Stimulated activated CD8-positive, alpha-beta memory T cell treated with anti-CD3 and anti-CD28 coated beads, Interleukin-4, amount 100 ng/mL, for 48 hours (primary cell): ENCODE data around the gene RSPO4.

Experiments used
- DNase-seq: peaks from one replicate; pipeline ENCODE4 v3.0.0-alpha.2; 2020

Gene RSPO4

DNA sequence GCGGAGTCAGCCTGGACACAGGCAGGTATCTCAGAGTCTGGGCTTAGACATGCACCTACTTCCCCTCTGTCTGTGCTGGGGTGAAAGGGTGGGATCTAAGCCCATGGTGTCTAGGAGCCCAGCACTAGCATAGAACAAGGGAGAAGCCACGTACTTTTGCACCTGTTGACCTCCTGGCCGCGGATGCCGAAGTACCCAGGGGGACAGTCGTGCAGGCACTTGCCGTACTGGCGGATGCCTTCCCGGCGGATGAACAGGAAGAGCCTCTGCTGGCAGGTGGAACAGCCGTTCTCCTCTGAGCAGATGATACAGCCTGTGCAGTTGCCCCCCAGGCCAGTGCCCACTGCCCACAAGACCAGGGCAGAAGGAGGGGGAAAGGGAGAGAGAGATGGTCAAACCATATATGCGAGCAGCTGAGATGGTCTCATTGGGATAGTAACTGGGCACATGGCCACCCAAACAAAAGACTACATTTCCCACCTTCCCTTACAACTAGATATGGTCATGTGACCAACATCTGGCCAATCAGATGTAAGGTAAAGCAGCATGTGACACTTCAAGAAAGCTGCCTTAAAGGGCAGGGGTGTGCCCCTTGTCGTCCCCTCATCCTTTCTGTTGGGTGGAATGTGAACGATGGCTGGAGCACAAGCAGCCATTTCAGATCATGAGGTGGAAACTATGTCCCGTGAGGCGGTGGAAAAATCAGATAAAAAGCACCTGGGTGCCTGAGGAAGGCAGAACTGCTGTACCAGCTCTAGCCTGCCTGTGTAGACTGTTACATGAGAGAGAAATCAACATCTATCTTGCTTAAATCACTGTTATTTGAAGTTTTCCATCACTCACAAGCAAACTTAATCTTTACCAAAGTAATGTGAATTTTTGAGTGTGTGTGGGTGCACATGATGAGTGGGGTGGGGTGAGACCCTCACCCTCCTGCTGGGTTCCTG lies 34.0 kb downstream of the RSPO4 start:
- no peak for DNase-seq

DNA sequence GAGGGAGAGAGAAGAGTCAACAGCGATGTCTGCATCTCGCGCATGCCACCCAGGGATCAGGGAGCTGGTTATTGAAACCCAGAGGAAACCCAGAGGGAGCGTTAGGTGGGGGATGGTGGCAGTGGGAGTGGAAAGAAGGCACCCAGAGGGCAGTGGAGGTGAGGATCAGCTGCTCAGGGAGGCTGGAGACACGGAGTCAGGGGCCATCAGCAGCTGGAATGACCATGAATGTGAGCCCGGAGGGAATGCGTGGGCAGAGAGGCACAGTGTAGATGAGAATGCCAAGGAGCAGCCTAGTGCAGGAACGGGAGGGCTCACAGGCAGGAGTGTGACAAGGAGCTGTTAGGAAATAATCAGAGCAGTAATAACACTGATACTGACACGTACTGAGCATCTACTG lies 36.2 kb downstream of the RSPO4 start:
- DNase-seq: no peak

DNA sequence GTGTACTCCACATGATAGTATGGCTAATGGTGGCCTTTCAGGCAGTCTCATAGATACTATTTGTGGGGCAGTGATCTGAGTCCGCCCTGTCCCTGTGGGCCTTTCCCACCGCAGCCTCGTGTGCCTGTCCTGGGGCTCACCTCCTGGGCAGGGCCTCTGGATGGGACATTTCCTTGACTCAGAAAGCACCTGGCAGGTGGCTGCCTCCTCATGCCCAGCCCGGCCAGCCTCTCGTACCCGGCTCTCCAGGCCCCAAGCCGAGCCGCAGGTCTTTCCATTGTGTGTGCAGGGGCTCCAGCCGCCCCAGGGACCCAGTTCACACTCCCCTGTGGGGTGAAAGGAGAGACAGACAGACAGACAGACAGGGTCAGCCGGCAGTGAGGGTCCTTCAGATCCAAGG lies 38.3 kb downstream of the RSPO4 start:
- DNase-seq: no peak

DNA sequence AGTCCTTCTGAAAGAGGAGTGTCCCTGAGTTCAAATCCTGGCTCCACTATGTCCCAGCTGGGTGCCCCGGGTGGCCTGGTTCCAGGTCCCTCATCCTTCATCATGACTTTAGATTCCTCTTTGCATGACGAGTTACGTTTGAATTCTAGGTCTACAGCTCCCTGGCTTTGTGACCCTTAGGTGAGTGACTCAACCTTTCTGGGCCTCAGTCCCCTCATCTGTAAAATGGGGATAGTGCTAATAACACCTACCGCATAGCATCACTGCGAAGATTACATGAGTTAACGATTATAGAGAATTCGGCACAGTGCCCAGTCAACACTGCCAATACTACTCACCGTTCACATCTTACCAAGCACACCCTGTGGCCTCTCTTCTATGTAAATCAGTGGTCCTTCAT lies 39.4 kb downstream of the RSPO4 start:
- DNase-seq: no peak

DNA sequence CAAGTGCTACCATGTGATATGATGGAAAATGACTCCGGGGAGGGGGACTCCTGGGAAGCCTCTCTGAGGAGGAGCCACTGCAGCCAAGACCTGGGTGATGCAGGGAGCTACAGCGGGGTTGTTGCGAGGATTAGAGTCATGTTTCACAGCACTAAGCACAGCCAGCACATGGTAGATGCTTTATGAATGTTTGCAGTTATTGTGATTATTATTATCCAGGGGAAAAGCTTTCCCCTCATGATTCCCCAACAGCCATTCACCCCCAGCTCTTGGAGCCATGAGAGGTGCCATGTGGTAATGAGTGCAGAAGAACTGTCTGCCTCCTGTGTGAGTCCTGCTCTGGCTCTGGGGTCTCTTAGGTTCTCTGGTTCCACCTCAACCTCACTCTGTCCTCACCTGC lies 39.9 kb downstream of the RSPO4 start:
- no peak for DNase-seq

DNA sequence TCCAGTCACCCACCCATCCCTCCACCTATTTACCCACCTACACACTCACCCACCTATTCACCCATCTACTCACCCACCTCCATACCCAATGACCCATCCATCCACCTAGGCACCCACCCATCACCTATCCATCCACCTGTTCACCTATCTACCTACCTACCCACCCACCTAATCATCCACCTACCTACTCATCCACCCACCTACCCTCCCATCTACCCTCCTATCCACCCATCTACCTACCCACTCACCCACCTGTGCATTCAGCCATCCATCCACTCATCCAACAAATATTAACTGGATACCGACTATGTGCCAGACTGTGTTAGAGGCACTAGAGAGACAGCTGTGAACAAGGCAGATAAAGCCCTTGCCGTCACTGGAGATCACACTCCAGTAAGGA lies 40.3 kb downstream of the RSPO4 start:
- no peak for DNase-seq

DNA sequence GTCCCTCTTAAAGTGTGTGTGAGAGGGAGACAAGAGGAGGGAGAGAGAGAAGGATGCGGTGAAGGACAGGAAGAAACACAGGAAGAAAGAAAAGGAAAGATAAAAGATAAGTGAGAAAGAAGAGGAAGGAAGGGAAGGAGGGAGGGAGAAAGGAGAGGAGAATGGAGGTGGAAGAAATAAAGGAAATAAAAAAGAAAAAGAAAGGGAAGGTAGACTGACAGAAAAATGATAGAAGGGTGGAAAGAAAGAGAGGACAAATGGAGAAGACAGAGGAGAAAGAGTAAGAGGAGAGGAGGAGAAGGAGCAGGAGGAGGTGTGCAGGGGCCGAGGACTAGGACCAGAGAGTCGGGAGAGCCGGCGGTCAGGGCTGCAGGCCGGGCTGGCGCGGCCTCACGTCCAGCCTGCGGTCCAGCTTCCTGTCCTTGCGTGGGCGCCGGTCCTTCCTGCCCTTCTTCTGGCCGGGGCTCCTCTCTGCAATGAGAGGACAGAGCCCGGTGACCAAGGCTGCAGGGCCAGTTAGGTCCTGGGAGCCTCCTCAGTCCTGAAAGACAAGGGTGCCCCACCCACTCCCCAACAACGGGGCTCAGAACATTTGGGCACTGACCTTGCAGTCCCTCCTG lies 42.0 kb downstream of the RSPO4 start:
- no peak for DNase-seq

DNA sequence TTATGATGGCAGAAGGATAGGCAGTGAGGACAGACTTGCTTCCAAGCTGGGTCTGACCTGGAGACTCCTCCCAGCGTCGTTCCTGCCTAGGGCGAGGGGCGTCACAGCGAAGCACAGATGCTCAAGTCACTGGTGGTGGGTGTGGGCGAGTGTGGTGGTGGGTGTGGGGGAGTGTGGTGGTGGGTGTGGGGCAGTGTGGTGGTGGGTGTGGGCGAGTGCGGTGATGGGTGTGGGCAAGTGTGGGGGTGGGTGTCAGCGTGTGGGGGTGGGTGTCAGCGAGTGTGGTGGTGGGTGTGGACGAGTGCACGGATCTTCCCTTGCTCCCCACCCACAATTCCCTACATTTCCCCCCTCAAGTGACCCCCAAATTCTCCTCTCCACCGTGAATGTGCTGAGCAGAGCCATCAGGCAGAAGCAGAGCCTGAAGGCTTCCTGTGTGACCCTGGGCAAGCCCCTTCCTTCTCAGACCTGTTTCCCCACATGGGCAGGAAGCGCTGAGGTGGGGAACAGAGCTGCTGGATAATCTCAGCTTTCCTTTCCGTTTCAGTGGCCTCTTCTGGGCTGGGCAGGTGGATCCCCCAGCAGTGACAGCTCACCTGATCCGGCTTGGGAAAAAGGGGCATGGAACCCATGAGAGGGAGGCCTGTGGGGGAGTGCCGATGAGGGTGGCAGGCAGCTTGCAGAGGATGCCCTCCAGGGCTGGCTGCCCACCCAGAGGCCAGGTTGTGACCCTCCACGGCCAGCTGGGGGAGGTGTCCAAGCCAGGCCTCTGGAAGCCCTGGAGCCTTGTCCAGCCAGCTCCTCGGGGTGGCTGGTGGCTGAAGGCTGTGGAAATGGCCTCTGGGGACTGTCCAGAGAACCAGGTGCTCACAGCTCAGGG lies 42.9 kb downstream of the RSPO4 start:
- no peak for DNase-seq

DNA sequence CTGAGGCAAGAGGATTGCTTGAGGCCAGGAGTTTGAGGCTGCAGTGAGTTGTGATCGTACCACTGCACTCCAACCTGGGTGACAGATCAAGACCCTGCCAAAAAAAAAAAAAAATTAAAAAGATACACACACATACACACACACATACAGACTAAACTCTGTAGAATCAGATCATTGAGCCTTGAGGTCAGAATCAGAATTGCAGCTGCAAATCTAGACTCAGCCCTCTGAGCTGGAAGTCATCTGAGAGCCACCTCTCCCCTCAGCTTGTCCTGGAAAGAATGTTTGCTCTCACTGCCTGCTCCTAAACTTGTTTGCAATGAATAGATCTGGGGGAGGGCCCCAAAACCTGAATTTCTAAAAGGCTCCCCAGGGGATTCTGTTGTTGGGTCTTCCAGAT lies 44.6 kb downstream of the RSPO4 start:
- no peak for DNase-seq

DNA sequence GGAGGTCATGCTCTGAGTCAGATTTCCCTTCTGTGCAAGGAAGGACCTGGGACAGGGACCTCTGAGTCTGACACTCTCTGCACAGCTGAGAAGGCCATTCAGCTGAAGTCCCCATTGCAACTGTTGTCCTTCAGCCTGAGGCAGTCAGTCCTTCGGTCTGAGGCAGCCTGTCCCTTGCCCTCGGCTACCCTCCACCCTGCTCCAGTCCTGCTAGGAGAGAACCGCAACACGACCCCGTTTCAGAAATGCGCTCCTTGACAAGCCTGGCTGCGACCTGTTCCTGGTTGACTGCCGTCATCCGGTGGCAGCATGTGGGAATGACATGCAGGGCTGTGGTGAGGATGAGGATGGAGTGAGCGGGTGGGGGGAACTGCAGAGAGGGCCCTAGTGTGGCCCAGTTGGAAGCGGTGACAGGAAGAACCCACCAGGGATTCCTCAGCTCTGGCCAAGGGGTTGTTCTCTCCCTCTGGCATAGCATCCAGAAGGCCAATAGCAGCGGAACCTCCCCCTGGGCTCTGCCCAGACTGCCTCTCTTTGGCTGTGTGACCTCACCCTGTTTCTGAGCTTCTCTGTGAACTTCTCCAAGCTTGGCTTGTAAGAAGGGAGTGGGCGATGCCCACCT lies 45.7 kb downstream of the RSPO4 start:
- peak; percentile 85 for DNase-seq

DNA sequence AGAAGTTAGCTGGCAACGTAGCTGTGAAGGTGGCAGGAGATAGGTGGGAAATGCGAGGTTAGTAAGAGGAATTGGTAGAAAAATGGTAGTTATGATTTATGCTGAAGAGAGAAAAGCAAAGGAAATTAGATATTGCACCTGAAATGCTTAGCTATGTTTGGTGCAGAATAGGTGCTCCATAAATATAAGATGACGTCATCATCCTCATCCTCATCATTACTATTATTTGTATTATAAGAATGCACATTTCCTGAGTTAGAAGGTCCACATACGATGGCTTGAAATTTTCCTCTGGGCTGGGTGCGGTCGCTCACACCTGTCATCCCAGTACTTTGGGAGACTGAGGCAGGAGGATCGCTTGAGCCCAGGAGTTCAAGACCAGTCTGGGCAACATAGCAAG lies 46.5 kb downstream of the RSPO4 start:
- DNase-seq: no peak

DNA sequence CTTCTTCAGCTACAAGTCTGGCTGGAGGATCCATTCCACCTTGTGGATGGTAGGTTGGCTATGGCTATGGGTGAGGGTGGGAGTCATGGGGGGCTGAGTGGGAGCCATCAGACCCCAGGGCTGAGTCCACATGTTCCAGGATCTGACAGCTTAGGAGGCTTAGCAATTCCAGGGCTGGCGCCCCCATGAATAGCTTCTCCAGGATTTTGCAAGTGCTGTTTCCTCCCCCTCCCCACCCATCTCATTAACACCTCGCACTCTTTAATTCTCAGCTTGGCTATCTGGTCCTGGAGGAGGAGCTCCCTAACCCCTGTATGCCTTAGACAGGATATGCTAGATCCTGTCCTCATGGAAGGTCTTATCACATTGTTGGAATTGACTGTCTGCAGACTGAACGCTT lies 47.0 kb downstream of the RSPO4 start:
- DNase-seq: no peak

DNA sequence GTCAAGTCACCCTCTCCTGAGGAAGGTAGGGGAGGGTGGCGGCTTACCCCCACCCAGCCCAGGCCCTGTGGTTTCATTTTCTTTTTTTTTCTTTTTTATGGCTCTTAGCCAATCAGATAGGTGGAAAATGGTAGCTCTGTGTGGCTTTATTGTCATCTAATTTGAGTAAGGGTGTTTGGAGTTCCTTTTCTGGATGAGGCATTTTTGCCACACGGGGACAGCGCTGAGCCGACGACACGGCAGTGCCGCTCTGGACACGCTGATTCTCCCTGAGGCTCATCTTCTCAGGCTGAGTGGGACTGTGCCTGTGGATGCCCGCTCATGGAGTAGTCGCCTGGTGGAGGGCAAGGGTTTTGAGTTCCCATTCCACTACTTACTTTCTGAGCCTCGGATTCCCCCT lies 48.4 kb downstream of the RSPO4 start:
- no peak for DNase-seq

DNA sequence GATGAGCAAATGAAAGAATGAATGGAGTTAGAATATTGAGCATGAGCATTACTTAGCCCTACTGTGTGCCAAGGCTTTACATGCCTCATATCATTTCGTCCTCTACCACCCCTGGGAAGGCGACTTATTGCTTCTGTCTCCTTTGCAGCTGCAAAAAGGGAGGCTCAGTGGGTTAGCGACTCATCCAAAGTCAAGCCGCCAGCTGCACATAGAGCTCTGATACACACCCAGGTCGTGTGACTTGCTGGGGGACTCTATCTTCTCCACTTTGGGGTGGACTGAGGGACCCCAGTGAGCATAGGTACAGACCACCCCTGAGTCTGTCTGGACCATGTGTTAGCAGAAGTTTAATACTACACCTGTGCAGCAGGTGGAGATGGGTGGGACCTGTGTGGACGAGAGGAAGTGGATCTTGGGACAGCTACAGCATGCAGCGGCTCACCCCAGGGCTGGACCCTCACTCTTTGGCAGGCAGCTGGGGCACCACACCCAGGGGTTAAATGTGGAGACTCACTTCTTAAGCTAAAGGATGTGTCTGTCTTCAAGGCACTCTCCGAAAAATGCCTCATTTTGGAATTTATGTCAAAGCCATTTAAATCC lies 49.8 kb downstream of the RSPO4 start:
- no peak for DNase-seq

DNA sequence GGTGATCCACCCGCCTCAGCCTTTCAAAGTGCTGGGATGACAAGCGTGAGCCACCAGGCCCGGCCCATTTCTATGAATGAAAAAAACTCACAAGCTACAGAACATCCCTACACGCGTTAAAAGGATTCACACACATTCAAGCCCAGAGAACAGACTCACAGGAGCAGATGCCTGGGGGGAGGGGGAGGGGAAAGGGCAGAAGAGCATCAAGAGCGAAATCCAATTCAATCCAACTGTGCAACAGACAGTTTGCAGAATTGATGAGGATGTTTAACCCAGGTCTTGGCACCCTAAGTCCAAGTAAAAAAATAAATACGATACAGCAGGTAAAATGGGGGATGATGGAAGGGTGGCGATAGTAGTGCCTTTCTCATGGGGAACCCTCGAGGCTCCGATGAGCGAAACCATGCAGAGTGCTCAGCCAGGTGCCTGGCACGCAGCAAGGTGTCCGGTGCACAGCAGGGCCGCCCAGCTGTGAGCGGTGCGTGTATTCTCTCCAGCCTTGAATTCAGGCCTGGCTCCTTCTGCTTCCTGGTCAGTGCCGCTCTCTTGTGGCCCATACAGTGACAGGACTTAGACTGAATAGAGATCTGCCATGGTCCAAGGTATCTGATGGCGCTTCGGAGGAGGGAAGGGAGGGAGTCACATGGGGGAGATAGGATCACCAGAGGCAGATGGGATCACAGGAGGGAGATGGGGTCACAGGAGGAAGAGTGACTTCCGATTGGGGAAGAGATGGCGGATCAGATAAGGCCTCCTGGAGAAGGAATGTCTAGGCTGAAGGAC lies 50.5 kb downstream of the RSPO4 start:
- no peak for DNase-seq

DNA sequence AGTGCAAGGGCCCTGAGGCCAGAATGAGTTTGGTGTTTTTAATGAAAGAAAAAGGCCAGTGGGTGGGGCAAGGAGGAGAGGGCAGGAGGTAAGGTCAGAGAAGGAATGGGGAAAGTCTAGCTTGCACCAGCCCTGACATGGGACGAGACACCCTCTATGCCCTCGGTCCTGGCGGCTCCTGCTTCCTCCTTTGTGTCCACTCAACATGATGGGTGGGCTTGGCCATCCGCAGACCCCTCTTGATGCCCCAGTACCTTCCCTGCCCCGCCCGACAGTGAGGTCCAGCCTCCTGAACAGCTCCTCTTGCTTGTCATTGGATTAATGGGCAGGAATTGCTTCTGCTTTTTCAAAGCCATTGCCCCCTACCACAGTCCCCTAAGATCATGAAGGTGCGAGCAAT lies 52.4 kb downstream of the RSPO4 start:
- no peak for DNase-seq

DNA sequence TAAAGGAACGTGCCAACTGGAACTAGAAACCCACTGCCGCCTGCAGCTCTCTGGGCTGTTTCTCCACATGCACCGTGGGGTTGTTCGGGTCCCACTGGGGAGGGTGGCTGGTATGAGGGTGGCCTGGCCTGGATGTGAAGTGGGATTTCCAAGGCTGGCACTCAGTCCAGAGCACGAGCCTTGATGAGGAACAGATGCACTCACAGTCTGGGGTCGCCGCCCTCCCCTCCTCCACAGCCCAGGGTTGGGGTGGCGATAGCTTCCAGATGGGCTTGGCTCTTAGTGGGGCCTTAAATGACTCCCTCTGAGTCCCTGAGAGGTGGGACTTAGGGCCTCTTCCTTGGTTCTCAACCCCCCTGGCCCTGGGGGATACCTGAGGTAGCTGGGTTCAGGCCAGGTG lies 55.3 kb downstream of the RSPO4 start:
- DNase-seq: no peak

DNA sequence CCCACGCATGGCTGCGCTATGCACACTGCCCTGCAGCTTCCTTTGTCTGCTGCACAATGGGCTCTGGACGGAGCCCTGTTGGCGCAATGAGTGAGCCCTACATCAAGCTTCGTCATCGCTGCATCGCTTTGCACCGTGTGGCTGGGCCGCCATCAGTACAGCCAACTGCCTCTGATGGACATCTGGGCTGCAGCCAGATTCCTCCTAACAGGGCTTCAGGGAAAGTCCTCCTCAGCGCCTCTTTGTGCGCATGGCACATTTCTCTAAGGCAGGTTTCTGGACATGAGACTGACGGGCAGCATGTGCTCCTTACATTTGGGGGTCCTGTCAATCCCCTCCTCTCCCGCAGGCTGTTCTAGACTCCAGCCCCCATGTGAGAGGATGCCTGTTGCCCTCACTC lies 56.3 kb downstream of the RSPO4 start:
- no peak for DNase-seq

DNA sequence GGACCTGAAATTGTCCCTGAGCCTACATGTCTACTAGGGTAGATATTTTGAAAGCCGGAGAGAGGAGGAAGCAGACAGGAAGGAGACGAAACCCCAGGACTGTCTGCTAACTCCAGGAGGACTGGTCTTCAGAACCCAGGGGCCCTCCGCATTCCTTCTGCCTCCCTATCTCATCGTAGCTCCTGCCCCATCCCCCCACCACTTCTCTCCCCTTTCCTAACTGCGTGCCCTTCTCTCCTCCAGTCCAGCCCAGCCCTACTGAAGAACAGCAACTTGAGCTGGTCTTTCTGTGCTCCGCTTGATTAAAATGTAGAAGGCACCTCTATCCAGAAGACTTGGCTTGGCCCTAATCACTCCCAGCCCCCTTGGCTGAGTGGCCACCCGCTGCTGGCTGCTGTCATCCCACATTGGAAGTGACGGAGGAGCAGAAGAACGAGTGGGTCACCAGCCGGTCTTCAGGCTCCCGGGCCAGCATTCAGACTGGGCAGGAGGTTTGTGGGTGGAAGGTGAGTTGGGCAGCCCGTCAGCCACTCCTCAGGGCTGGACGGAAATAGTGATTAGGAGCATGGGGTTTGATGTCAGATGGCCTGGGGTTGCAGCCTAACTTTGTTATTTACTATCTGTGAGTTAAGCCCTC lies 57.2 kb downstream of the RSPO4 start:
- no peak for DNase-seq

DNA sequence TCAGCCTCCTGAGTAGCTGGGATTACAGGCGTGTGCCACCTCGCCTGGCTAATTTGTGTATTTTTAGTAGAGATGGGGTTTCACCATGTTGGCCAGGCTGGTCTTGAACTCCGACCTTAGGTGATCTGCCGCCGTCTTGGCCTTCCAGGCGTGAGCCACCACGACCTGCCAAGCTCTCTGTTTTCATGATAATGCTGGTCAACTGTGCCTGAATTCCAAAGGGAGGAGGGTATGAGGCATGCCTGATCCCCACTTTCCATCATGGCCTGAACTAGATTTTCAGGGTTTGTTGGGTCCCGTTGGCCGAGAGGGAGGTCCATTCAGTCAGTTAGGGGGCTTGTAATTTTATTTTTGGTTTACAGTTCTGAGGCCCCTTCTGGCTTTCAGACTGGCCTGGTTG lies 58.0 kb downstream of the RSPO4 start:
- DNase-seq: no peak

DNA sequence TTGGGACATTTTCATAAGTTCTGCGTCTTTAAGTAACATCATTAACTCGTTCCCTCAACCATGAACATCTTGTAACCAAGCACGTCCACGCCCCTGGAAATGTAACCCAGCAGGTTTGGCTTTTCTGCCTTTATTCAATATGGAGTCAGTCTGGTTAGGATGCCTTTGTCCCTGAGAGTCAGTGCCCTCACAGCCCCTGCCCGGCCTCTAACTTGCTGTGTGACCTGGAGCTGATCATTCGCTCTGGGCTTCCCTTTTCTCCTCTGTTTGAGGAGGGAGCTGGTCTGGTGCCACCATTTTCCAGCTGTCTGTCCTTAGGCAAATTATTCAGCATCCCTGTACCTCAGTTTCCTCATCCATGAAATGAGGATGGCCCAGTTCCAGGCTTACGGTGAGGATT lies 59.5 kb downstream of the RSPO4 start:
- DNase-seq: no peak
